ENCODE data around the gene HGD. TPM values are rescaled to one million over a fixed set of nuclear protein-coding genes. Genes with fewer than 3 reads are reported as not detected.

Gene HGD
- polyA plus RNA-seq, 3 donors, result 0.29 to 0.38 TPM; not detected in 1

DNA sequence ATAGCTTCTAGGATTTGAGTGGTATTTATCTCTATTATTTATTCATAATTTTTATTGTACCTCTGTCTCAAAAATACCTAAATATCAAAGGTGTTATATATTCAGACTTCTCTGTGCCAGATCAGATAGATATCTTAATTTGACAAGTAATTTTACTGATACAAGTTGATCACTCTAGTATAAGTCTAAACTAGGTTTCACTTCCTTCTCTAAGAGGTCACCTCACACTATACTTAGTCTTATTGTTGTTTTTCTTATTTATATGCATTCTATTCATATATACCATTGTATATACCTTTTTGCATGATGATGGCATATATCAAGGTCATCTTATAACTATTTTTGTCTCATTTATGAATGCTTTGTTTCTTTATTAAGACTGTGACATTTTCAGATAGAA is 26.4 kb upstream of the HGD start:
- H3K36me3 Mint-ChIP-seq, result peaks cover 23 to 25% of the 10 kb centered on the region in 2 donors
- Histone ChIP-seq H3K27me3 (ENCODE audit: control insufficient read depth in 2 of 2, insufficient read depth in 2 of 2, low read length in 2 of 2) (no peaks in the 10 kb centered on the region), H3K9ac (ENCODE audit: insufficient read depth, low read length, poor library complexity, severe bottlenecking) (no peak overlapping the region), H4K20me1 (ENCODE audit: insufficient read depth, low read length) (no peaks in the 10 kb centered on the region), H2AFZ (ENCODE audit: insufficient read depth, low read depth, low read length, poor library complexity, severe bottlenecking) (no peak overlapping the region), H3K79me2 (ENCODE audit: insufficient read depth, low read length) (no peaks in the 10 kb centered on the region), H3K36me3 (replicated peaks in 1 of 2; ENCODE audit: control insufficient read depth in 1 of 2, insufficient read depth in 2 of 2, low read length in 2 of 2) (peaks cover 0 to 19% of the 10 kb centered on the region in 2 donors), H3K27ac (ENCODE audit: low read depth in 1 of 2, low read length in 2 of 2) (no peak overlapping the region), H3K4me1 (ENCODE audit: control insufficient read depth in 1 of 2, insufficient read depth in 2 of 2, low read length in 2 of 2) (no peaks in the 10 kb centered on the region), H3K4me3 (replicated peaks in 1 of 3; ENCODE audit: low read depth in 2 of 3, low read length in 3 of 3) (no peak overlapping the region), H3K4me2 (replicated peaks; ENCODE audit: extremely low read depth, low read length, poor library complexity, severe bottlenecking) (no peak overlapping the region), H3K9me3 (replicated peaks in 1 of 2; ENCODE audit: control insufficient read depth in 1 of 2, insufficient read depth in 1 of 2, low read length in 2 of 2) (no peaks in the 10 kb centered on the region)
- H3K9me3 Mint-ChIP-seq, result peaks cover 0 to 2% (median under 1%) of the 10 kb centered on the region in 7 donors
- H3K4me3 Mint-ChIP-seq, result no peak overlapping the region
- no peaks in the 10 kb centered on the region for H3K4me1 Mint-ChIP-seq
- H3K27me3 Mint-ChIP-seq (ENCODE audit: low read depth in 3 of 3), result no peaks in the 10 kb centered on the region
- no peak overlapping the region for H3K27ac Mint-ChIP-seq
- intact Hi-C loops (cut with micrococcal nuclease), result no loop called here
- no peak for DNase-seq
- TF ChIP-seq, protein P1, sequence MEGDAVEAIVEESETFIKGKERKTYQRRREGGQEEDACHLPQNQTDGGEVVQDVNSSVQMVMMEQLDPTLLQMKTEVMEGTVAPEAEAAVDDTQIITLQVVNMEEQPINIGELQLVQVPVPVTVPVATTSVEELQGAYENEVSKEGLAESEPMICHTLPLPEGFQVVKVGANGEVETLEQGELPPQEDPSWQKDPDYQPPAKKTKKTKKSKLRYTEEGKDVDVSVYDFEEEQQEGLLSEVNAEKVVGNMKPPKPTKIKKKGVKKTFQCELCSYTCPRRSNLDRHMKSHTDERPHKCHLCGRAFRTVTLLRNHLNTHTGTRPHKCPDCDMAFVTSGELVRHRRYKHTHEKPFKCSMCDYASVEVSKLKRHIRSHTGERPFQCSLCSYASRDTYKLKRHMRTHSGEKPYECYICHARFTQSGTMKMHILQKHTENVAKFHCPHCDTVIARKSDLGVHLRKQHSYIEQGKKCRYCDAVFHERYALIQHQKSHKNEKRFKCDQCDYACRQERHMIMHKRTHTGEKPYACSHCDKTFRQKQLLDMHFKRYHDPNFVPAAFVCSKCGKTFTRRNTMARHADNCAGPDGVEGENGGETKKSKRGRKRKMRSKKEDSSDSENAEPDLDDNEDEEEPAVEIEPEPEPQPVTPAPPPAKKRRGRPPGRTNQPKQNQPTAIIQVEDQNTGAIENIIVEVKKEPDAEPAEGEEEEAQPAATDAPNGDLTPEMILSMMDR (IDR thresholded peaks at IDR 0.05), result no peak

DNA sequence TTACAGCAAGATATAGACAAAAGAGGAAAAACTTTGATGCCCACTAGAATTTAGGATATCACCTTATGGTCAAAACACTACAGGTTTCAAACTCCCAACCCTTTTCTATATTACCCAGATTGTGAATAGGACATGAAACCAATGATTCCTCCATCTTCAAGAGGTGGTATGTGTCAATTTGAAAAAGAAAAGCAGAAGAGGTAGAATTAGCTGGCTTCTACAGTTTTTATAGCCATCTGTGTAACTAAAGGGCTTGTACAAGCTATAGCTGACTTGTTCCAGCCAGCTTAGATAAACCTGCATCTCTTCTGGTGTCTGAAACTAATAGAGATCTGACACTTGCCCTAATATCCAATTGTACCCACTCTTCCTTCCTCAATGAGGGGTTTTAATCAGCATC is 24.9 kb upstream of the HGD start:
- H3K9me3 ChIP-seq (replicated peaks in 1 of 2; ENCODE audit: control insufficient read depth in 1 of 2, insufficient read depth in 1 of 2, low read length in 2 of 2), result peaks cover 0 to 6% of the 10 kb centered on the region in 2 donors
- Mint-ChIP-seq H3K4me3 (no peak overlapping the region), H3K27ac (no peak overlapping the region), H3K9me3 (peaks cover 1 to 8% (median 4%) of the 10 kb centered on the region in 7 donors), H3K4me1 (no peaks in the 10 kb centered on the region), H3K27me3 (ENCODE audit: low read depth in 3 of 3) (no peaks in the 10 kb centered on the region), H3K36me3 (peaks cover 31 to 38% of the 10 kb centered on the region in 2 donors)
- H3K27me3 ChIP-seq (ENCODE audit: control insufficient read depth in 2 of 2, insufficient read depth in 2 of 2, low read length in 2 of 2), result no peaks in the 10 kb centered on the region
- H3K4me1 ChIP-seq (ENCODE audit: control insufficient read depth in 1 of 2, insufficient read depth in 2 of 2, low read length in 2 of 2), result no peaks in the 10 kb centered on the region
- H3K9ac ChIP-seq (ENCODE audit: insufficient read depth, low read length, poor library complexity, severe bottlenecking), result no peak overlapping the region
- H3K79me2 ChIP-seq (ENCODE audit: insufficient read depth, low read length), result no peaks in the 10 kb centered on the region
- H4K20me1 ChIP-seq (ENCODE audit: insufficient read depth, low read length), result no peaks in the 10 kb centered on the region
- H3K4me3 ChIP-seq (replicated peaks in 1 of 3; ENCODE audit: low read depth in 2 of 3, low read length in 3 of 3), result no peak overlapping the region
- intact Hi-C loops (cut with micrococcal nuclease), result no loop called here
- no peak overlapping the region for H3K27ac ChIP-seq (ENCODE audit: low read depth in 1 of 2, low read length in 2 of 2)
- H3K36me3 ChIP-seq (replicated peaks in 1 of 2; ENCODE audit: control insufficient read depth in 1 of 2, insufficient read depth in 2 of 2, low read length in 2 of 2), result peaks cover 5 to 27% of the 10 kb centered on the region in 2 donors
- H3K4me2 ChIP-seq (replicated peaks; ENCODE audit: extremely low read depth, low read length, poor library complexity, severe bottlenecking), result no peak overlapping the region
- H2AFZ ChIP-seq (ENCODE audit: insufficient read depth, low read depth, low read length, poor library complexity, severe bottlenecking), result no peak overlapping the region
- TF ChIP-seq, protein P1 (IDR thresholded peaks at IDR 0.05), result no peak
- DNase-seq, result no peak

All from CD14-positive monocyte (primary cell).